Caco-2 (cell line): ENCODE results near the gene PARD3B. TPM values are rescaled to one million over a fixed set of nuclear protein-coding genes. Genes with fewer than 3 reads are reported as not detected.

Experiments used
- BruUV-seq: library from RNA; stranded (reverse); fragments of 400-500 nt; replicated peaks from 2 replicates; lab custom pipeline; 2021; lab: Mats Ljungman, UMichigan
- CTCF ChIA-PET: fragments of 300-600 bp; sonication (Branson Sonifier 250); formaldehyde crosslinking; loops from one replicate; lab custom pipeline; 2022; ENCODE audit warnings: antibody characterized with exemption; lab: Charles Lee
- POLR2A ChIA-PET: fragments of 300-600 bp; sonication (Branson Sonifier 250); formaldehyde crosslinking; loops from one replicate; lab custom pipeline; 2022; ENCODE audit warnings: antibody characterized with exemption; lab: Charles Lee
- DNase-seq, 2 experiments: peaks; one replicate each; pipeline versions ENCODE4 v3.0.0 to v3.0.0-alpha.2; 2020 to 2022
- H3K27me3 ChIP-seq: replicated peaks from 2 replicates; pipeline ENCODE4 v1.6.0; 2011; ENCODE audit warnings: low read length; ENCODE audit not compliant: control insufficient read depth, insufficient read depth
- H3K36me3 ChIP-seq: 2 replicates; pipeline ENCODE4 v1.5.1; 2011; ENCODE audit warnings: low read length; ENCODE audit not compliant: control insufficient read depth, insufficient read depth
- H3K4me1 ChIP-seq: fragments of 250-450 bp; sonication (Bioruptor Pico); 2 replicates; pipeline ENCODE4 v1.5.1; 2020; ENCODE audit warnings: mild to moderate bottlenecking
- H3K4me3 ChIP-seq: 2 replicates; pipeline ENCODE4 v1.5.1; 2011; ENCODE audit warnings: low read depth, mild to moderate bottlenecking, control low read depth, low read length
- H3K9me3 ChIP-seq: fragments of 250-450 bp; sonication (Bioruptor Pico); 2 replicates; pipeline ENCODE4 v1.5.1; 2020; ENCODE audit warnings: mild to moderate bottlenecking, moderate library complexity
- H3K27ac Mint-ChIP-seq: one replicate; pipeline ENCODE4 v1.8.0; 2022; ENCODE audit warnings: mixed read lengths; ENCODE audit not compliant: unreplicated experiment
- H3K27me3 Mint-ChIP-seq: one replicate; pipeline ENCODE4 v1.8.0; 2022; ENCODE audit warnings: mixed read lengths; ENCODE audit not compliant: insufficient read depth, unreplicated experiment
- H3K36me3 Mint-ChIP-seq: one replicate; pipeline ENCODE4 v1.8.0; 2022; ENCODE audit warnings: mild to moderate bottlenecking, mixed read lengths; ENCODE audit not compliant: insufficient read depth, unreplicated experiment
- H3K4me1 Mint-ChIP-seq: one replicate; pipeline ENCODE4 v1.8.0; 2022; ENCODE audit warnings: low read depth, mixed read lengths; ENCODE audit not compliant: unreplicated experiment
- H3K4me3 Mint-ChIP-seq: one replicate; pipeline ENCODE4 v1.8.0; 2022; ENCODE audit warnings: mild to moderate bottlenecking, moderate library complexity, mixed read lengths; ENCODE audit not compliant: unreplicated experiment
- H3K9me3 Mint-ChIP-seq: one replicate; pipeline ENCODE4 v1.8.0; 2022; ENCODE audit warnings: mixed read lengths; ENCODE audit not compliant: unreplicated experiment
- intact Hi-C: fragments of 100-400 bp; cut with micrococcal nuclease; formaldehyde crosslinking; loops from one replicate; pipeline ENCODE4 v1.10.0; 2022; ENCODE audit not compliant: unreplicated experiment
- total RNA-seq: library from RNA; stranded (reverse); gene quantifications from 2 replicates; pipeline ENCODE4 v1.2.3, GENCODE V29; 2022
- TF ChIP-seq, protein P1 (sequence below), 2 experiments: fragments of 200-600 bp in 1 of 2; IDR thresholded peaks; 1 replicate in 1 of 2; 2 replicates in 1 of 2; pipeline versions ENCODE4 v1.5.1 to v1.8.0; 2011 to 2022; ENCODE audit warnings: antibody characterized with exemption in 1 of 2, control low read depth in 1 of 2, inconsistent platforms in 1 of 2, low read depth in 1 of 2, low read length in 1 of 2, mild to moderate bottlenecking in 1 of 2, moderate library complexity in 1 of 2; ENCODE audit not compliant: insufficient read depth in 1 of 2, severe bottlenecking in 1 of 2, unreplicated experiment in 1 of 2

Gene PARD3B
- total RNA-seq, 1 experiment from 2014 or later, result 68.9 TPM

DNA sequence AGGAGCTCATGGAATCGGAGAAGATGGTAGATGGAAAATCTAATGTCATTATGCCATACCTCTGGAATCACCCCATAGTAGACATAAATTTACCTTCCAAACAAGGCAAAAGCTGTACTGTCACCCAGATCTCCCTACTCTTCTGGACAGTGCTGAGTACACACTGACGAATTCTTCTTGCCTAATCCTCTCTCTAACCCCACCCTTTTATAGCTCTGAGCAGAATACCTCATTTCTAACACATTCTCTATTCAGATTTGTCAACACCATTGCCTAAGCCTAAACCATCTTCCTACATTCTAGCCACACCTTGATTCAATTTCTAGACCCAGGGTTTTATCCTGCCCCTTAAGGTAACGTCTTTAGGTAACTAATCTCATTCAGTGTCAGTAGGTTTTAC, 816.0 kb downstream of the PARD3B start:
- peak in 1 of 2 experiments; percentile 50 for DNase-seq
- Mint-ChIP-seq H3K36me3 (peaks cover 24% of the 10 kb centered on the region), H3K4me3 (peak overlapping the region; percentile 34), H3K27me3 (no peaks in the 10 kb centered on the region), H3K27ac (peak overlapping the region; percentile 85), H3K9me3 (no peaks in the 10 kb centered on the region), H3K4me1 (peaks cover 66% of the 10 kb centered on the region)
- ChIA-PET CTCF (no interaction called here), POLR2A (no interaction called here)
- no peaks in the 10 kb centered on the region for H3K9me3 ChIP-seq
- no peaks in the 10 kb centered on the region; the same call in 1 of the 2 replicates for H3K36me3 ChIP-seq
- TF ChIP-seq, protein P1, sequence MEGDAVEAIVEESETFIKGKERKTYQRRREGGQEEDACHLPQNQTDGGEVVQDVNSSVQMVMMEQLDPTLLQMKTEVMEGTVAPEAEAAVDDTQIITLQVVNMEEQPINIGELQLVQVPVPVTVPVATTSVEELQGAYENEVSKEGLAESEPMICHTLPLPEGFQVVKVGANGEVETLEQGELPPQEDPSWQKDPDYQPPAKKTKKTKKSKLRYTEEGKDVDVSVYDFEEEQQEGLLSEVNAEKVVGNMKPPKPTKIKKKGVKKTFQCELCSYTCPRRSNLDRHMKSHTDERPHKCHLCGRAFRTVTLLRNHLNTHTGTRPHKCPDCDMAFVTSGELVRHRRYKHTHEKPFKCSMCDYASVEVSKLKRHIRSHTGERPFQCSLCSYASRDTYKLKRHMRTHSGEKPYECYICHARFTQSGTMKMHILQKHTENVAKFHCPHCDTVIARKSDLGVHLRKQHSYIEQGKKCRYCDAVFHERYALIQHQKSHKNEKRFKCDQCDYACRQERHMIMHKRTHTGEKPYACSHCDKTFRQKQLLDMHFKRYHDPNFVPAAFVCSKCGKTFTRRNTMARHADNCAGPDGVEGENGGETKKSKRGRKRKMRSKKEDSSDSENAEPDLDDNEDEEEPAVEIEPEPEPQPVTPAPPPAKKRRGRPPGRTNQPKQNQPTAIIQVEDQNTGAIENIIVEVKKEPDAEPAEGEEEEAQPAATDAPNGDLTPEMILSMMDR (IDR thresholded peaks at IDR 0.05; ENCODE audit: insufficient read depth in 1 of 2, low read depth in 1 of 2, low read length in 1 of 2, severe bottlenecking in 1 of 2, unreplicated experiment in 1 of 2), result no peak
- no peaks in the 10 kb centered on the region for H3K27me3 ChIP-seq
- H3K4me1 ChIP-seq, result peaks cover 64% of the 10 kb centered on the region
- intact Hi-C loops, result loop anchor here (1.0 kb wide), 1 partner anchor 145 kb away; no protein-coding TSS in a partner anchor
- BruUV-seq, result no TSS peak
- H3K4me3 ChIP-seq, result no peak overlapping the region

DNA sequence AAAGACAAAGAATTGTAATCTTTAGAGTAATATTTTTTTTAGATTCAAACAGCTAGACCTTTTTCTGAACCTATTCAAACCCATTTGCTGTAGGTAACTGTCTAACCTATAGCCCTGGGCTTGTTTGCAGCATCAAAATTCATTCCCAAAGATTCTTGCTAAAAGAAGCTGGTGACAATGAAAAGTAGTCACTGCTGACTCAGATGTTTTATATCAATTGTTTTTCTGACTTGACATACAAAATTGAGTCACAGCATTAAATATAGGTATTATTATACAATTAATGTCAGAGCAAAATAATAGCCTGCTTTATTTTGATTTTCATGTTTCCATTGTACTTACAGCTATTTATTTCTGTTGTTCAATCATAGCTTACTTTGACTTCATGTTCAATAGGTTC, 816.7 kb downstream of the PARD3B start:
- H3K9me3 ChIP-seq, result no peaks in the 10 kb centered on the region
- Mint-ChIP-seq H3K4me3 (peak overlapping the region; percentile 34), H3K36me3 (peaks cover 27% of the 10 kb centered on the region), H3K27me3 (no peaks in the 10 kb centered on the region), H3K27ac (peak overlapping the region; percentile 85), H3K9me3 (no peaks in the 10 kb centered on the region), H3K4me1 (peaks cover 71% of the 10 kb centered on the region)
- TF ChIP-seq, protein P1 (IDR thresholded peaks at IDR 0.05; ENCODE audit: insufficient read depth in 1 of 2, low read depth in 1 of 2, low read length in 1 of 2, severe bottlenecking in 1 of 2, unreplicated experiment in 1 of 2), result no peak
- POLR2A ChIA-PET, result no interaction called here
- CTCF ChIA-PET, result no interaction called here
- DNase-seq, result no peak
- BruUV-seq, result TSS peak; percentile 48
- H3K4me3 ChIP-seq, result no peak overlapping the region
- H3K4me1 ChIP-seq, result peaks cover 67% of the 10 kb centered on the region
- H3K27me3 ChIP-seq, result no peaks in the 10 kb centered on the region
- intact Hi-C loops, result loop anchor here (1.0 kb wide), 1 partner anchor 146 kb away; no protein-coding TSS in a partner anchor
- no peaks in the 10 kb centered on the region; the same call in 1 of the 2 replicates for H3K36me3 ChIP-seq

DNA sequence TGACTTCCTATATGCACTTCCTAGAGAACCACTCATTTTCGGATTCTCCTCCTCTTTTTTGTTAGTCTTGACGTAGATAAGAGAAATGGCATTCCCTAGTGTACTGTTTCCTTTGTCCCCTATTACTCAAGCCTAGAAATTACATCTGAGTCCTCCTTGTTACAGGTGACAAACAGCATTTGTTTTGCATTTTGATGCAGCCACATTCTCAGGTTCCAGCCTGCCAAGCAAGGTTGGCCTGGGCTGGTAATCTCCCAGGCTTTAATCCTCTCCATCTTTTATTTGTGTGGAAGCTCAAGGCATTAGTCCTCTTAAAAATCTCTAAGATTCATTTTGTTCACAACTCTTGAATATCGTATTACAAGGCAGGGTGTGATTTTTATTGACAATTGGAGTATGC, 819.0 kb downstream of the PARD3B start:
- no TSS peak for BruUV-seq
- peak overlapping the region; percentile 62 for H3K27ac Mint-ChIP-seq
- peaks cover 66% of the 10 kb centered on the region for H3K4me1 Mint-ChIP-seq
- CTCF ChIA-PET, result no interaction called here
- TF ChIP-seq, protein P1 (IDR thresholded peaks at IDR 0.05; ENCODE audit: insufficient read depth in 1 of 2, low read depth in 1 of 2, low read length in 1 of 2, severe bottlenecking in 1 of 2, unreplicated experiment in 1 of 2), result no peak
- DNase-seq, result no peak
- no peaks in the 10 kb centered on the region for H3K27me3 ChIP-seq
- no peaks in the 10 kb centered on the region for H3K36me3 ChIP-seq
- no peak overlapping the region for H3K4me3 Mint-ChIP-seq
- H3K9me3 ChIP-seq, result no peaks in the 10 kb centered on the region
- intact Hi-C loops, result no loop called here
- no peaks in the 10 kb centered on the region for H3K27me3 Mint-ChIP-seq
- peaks cover 57% of the 10 kb centered on the region for H3K4me1 ChIP-seq
- H3K36me3 Mint-ChIP-seq, result peaks cover 14% of the 10 kb centered on the region
- H3K9me3 Mint-ChIP-seq, result no peaks in the 10 kb centered on the region
- no peak overlapping the region for H3K4me3 ChIP-seq
- POLR2A ChIA-PET, result no interaction called here
